HPDE6-E6E7 (cell line): ENCODE data around the gene PHETA1.
"Not testable (repeated sequence)": the region's sequence is repeated elsewhere in the genome, so short reads cannot be mapped to it uniquely, and the experiment has no call there.

Experiments used
- DNase-seq: peaks from one replicate; pipeline ENCODE4 v3.0.0; 2011; ENCODE audit warnings: missing footprints; ENCODE audit errors: extremely low spot score

Gene PHETA1

GRCh38 chr12:111349748-111350520, 19.0 kb downstream of the PHETA1 start:
- no peak for DNase-seq

DNA sequence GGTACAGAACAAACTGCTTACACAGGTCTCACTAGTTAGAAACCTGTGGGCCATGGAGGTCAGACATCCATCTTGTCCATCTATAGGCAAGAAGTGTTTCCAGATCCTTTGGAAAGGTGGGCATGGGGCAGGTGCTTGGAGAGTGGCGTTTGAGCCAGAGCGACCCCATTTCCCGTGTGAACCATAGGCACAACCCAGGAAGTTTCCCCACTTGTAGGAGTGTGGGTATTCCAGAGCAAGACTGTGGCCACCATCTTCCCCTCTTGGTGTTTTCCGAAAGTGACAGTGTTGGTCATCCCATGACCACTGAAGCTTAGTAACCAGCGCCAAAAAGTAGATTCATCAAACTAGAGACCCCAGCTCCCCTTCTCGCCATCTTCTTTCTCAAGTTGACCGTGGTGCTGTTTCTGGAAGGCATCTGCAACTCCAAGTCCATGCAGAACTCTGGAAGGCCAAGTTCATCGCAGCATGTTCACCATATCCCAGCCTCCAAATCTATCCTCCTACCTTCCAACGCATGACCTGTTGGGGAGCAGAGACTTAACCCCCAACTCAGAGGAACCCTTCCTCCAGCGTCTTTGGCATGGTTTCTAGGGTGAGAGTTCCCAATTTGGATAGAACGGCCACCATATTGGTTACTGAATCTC, 19.7 kb downstream of the PHETA1 start:
- DNase-seq: no peak

- DNase-seq: no peak
Observed at GRCh38 chr12:111347891-111348644, 20.8 kb downstream of the PHETA1 start.

- no peak for DNase-seq
Observed at GRCh38 chr12:111344254-111344875, 24.5 kb downstream of the PHETA1 start.

DNA sequence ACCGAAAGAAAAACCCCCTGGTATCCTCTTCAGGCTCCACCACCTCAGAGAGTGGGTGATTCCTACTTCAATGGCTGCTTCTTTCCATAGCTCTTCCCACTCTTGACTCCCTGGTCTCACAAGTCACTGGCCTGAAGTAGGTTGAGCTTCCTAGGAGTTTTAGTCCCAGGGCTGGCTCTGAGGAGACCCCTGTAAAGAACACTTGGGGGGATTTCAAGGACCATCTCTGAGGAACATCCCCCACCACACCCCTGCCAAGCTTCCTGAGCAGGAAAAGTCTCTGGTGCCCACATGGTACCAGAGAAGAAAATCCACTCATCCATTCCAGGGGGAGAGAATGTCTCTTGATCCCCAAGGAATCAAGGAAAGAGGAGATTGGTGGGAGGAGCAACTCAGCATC, 25.7 kb downstream of the PHETA1 start:
- no peak for DNase-seq

GRCh38 chr12:111342376-111342775, 26.5 kb downstream of the PHETA1 start:
- DNase-seq: no peak

DNA sequence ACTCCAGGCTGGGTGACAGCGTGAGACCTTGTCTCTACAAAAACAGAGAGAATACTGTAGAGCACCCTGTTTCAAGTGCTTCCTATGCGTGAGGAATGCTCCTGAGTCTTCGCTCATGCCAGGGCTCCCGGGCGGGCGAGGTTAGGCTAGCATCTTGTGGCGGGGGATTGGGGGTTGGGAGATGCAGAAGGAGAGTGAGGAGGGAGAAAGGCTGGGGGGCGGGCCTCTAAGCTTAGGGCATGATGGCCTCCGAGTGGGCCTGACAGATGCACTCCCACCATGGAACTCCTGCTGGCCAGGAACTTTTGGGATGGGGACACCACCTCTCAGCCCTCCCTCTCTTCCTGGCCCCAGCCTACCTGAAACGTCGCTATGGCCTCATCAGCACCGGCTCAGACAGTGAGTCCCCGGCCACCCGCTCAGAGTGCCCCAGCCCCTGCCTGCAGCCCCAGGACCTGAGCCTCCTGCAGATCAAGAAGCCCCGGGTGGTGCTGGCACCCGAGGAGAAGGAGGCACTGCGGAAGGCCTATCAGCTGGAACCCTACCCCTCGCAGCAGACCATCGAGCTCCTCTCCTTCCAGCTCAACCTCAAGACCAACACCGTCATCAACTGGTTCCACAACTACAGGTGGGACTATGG, 27.3 kb downstream of the PHETA1 start:
- DNase-seq: no peak

GRCh38 chr12:111340680-111341079, 28.2 kb downstream of the PHETA1 start:
- not testable (repeated sequence) for DNase-seq

- DNase-seq: no peak
Observed at GRCh38 chr12:111340231-111340630, 28.7 kb downstream of the PHETA1 start.

GRCh38 chr12:111339321-111339938, 29.5 kb downstream of the PHETA1 start:
- DNase-seq: no peak

DNA sequence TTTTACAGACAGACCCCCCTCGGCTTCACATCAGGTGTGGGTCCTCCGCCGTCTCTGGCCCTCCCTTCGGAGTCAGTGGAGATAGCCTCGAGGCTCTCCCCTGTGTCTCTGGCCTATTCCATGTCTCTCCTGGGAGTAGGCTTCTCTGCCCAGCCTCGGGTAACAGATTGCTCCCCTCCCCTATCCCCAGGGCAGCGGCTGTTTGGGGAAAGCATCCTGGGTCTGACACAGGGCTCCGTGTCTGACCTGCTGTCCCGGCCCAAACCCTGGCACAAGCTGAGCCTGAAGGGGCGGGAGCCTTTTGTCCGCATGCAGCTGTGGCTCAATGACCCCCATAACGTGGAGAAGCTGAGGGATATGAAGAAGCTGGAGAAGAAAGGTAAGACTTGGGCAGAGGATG, 30.8 kb downstream of the PHETA1 start:
- no peak for DNase-seq

GRCh38 chr12:111337371-111337770, 31.5 kb downstream of the PHETA1 start:
- no peak for DNase-seq

DNA sequence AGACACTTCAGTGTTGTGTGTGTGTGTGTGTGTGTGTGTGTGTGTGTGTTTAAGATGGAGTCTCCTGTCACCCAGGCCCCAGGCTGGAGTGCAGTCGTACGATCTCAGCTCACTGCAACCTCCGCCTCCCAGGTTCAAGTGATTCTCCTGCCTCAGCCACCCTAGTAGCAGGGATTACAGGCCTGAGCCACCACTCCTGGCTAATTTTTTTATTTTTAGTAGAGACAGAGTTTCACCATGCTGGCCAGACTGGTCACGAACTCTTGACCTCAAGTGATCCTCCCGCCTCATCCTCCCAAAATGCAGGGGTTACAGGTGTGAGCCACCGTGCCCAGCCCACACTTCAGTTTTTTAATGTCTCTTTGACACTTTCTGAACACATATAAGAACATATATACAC, 32.5 kb downstream of the PHETA1 start:
- DNase-seq: not testable (repeated sequence)

GRCh38 chr12:111335811-111336210, 33.1 kb downstream of the PHETA1 start:
- no peak for DNase-seq

DNA sequence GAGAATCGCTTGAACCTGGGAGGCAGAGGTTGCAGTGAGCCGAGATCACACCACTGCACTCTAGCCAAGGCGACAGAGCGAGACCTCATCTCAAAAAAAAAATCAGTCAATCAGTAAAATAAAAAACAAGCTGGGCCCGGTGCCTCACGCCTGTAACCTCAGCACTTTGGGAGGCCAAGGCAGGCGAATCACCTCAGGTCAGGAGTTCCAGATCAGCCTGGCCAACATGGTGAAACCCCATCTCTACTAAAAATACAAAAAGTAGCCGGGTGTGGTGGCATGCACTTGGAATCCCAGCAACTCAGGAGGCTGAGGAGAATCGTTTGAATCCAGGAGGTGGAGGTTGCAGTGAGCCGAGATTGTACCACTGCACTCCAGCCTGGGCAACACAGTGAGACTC, 33.6 kb downstream of the PHETA1 start:
- DNase-seq: not testable (repeated sequence)

DNA sequence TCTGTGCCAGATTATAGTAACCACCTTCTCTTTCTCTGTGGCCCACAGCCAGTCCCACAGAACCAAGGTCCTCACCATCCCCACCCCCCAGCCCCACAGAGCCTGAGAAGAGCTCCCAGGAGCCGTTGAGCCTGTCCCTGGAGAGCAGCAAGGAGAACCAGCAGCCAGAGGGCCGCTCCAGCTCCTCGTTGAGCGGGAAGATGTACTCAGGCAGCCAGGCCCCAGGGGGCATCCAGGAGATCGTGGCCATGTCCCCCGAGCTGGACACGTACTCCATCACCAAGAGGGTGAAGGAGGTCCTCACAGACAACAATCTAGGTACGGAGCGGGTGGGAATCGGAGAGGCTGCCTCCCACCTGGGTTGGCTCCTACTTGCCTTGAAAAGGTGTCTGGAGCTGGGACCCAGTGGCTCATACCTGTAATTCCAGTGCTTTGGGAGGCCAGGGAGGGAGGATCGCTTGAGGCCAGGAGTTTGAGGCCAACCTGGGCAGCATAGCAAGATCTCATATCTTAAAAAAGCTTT, 34.4 kb downstream of the PHETA1 start:
- DNase-seq: no peak

- DNase-seq: peak; percentile 47
Observed at GRCh38 chr12:111330800-111331752, 37.8 kb downstream of the PHETA1 start.

GRCh38 chr12:111328138-111328537, 40.8 kb downstream of the PHETA1 start:
- DNase-seq: no peak

DNA sequence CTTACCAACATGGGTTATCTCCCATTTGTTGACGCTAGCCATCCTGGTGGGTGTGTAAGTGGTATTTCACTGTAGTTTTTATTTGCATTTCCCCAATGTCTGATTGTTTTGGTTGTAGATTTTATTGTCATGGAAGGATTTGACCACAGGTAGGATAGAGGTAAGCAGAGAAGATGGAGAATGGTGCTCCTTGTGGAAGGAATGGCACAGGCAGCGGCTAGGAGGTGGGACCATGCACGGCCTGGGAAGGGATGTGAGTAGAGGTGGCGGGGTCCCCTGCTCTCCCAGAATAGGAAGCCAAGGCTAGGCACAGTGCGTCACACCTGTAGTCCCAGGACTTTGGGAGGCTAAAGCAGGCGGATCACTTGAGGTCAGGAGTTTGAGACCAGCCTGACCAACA, 41.4 kb downstream of the PHETA1 start:
- no peak for DNase-seq
